PC-3 (cell line): ENCODE results near the gene AKNA.

Experiments used
- EZH2 ChIP-seq: fragments of 300-600 bp; sonication (generic); IDR thresholded peaks from one replicate; pipeline ENCODE4 v1.6.1; 2017; ENCODE audit warnings: antibody characterized with exemption, mild to moderate bottlenecking, low read length; ENCODE audit not compliant: unreplicated experiment
- EZH2phosphoT487 ChIP-seq: fragments of 300-600 bp; sonication (generic); IDR thresholded peaks from 2 replicates; pipeline ENCODE4 v1.6.1; 2018; ENCODE audit warnings: mild to moderate bottlenecking, antibody characterized with exemption, low read length, borderline replicate concordance
- TF ChIP-seq, protein P1 (sequence below): fragments of 300-600 bp; sonication (generic); conservative IDR thresholded peaks from 2 replicates; pipeline ENCODE4 v1.5.1; 2017; ENCODE audit warnings: antibody characterized with exemption, low read depth, mild to moderate bottlenecking, low read length

DNA sequence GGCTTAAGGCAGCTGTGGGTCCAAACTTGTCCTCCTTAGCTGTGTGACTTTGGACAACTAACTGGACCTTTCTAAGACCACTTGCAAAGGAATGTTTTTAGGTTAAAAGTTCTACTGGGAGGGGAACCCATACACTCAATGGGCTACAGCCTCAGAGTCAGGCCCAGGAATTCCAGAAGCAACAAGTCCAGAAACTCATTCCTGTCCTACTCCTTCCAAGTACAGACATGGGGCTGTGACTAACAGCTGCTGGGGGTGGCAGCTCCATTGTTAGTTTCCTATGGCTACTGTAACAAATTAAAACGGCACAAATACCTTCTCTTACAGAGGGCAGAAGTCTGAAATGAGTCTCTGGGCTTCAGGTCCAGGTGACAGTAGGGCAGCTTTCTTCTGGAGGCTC lies 12.4 kb upstream of the AKNA start:
- TF ChIP-seq, protein P1, sequence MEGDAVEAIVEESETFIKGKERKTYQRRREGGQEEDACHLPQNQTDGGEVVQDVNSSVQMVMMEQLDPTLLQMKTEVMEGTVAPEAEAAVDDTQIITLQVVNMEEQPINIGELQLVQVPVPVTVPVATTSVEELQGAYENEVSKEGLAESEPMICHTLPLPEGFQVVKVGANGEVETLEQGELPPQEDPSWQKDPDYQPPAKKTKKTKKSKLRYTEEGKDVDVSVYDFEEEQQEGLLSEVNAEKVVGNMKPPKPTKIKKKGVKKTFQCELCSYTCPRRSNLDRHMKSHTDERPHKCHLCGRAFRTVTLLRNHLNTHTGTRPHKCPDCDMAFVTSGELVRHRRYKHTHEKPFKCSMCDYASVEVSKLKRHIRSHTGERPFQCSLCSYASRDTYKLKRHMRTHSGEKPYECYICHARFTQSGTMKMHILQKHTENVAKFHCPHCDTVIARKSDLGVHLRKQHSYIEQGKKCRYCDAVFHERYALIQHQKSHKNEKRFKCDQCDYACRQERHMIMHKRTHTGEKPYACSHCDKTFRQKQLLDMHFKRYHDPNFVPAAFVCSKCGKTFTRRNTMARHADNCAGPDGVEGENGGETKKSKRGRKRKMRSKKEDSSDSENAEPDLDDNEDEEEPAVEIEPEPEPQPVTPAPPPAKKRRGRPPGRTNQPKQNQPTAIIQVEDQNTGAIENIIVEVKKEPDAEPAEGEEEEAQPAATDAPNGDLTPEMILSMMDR: no peak
- no peak for TF ChIP-seq EZH2
- TF ChIP-seq EZH2phosphoT487: no peak
